Activated T-helper 1 cell treated with anti-CD3 and anti-CD28 coated beads, Interleukin-12 subunit alpha, Interleukin-12 subunit beta, Interleukin-2, Interleukin-4 antibody, amounts not matched to agents 30 ng/mL and 10 ng/mL and 1 ng/mL, durations not matched to agents 14 hours and 24 hours and 36 hours (primary cell): ENCODE results near the gene TTLL12. TPM values are rescaled to one million over a fixed set of nuclear protein-coding genes. Genes with fewer than 3 reads are reported as not detected.

Experiments used
- DNase-seq: peaks from one replicate; pipeline ENCODE4 v3.0.0; 2021; ENCODE audit warnings: low spot score
- H3K27ac Mint-ChIP-seq: one replicate; pipeline ENCODE4 v1.8.0; 2021; ENCODE audit warnings: mild to moderate bottlenecking, mixed read lengths
- H3K27me3 Mint-ChIP-seq: one replicate; pipeline ENCODE4 v1.8.0; 2022; ENCODE audit warnings: mild to moderate bottlenecking, moderate library complexity, mixed read lengths; ENCODE audit not compliant: insufficient read depth
- H3K36me3 Mint-ChIP-seq: one replicate; pipeline ENCODE4 v1.8.0; 2021; ENCODE audit warnings: low read depth, mixed read lengths
- H3K4me1 Mint-ChIP-seq: one replicate; pipeline ENCODE4 v1.8.0; 2021; ENCODE audit warnings: low read depth, mixed read lengths
- H3K4me3 Mint-ChIP-seq: one replicate; pipeline ENCODE4 v1.8.0; 2021; ENCODE audit warnings: mild to moderate bottlenecking, moderate library complexity, mixed read lengths
- H3K9me3 Mint-ChIP-seq: one replicate; pipeline ENCODE4 v1.8.0; 2021; ENCODE audit warnings: mixed read lengths
- intact Hi-C: fragments of 100-400 bp; cut with micrococcal nuclease; formaldehyde crosslinking; loops from one replicate; pipeline ENCODE4 v1.15.1; 2024
- total RNA-seq: library from RNA; stranded (reverse); gene quantifications from 2 replicates; pipeline ENCODE4 v1.2.3, GENCODE V29; 2022

The TTLL12 gene
- total RNA-seq, 1 donor from 2014 or later = 105 TPM

DNA sequence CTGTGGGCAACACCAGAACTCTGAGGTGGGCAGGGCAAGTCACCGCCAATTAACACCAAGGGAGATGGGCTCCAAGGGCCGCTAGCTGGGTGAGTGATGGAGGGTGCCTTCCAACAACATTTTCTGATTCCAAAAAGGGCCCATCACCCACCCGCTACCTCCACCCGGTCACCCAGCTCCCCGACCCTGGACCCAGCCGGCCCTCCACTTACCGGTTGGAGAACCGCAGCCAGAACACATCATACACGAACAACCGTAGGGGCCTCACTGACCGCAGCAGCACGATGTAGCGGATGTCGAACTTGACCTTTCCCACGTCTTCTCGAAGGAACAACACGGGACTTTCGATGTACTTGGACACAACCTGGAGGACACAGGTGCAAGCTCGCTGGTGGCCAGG lies 14.7 kb downstream of the TTLL12 start:
- Mint-ChIP-seq H3K4me1 (no peaks in the 10 kb centered on the region), H3K9me3 (no peaks in the 10 kb centered on the region), H3K27ac (no peak overlapping the region), H3K36me3 (peaks cover 18% of the 10 kb centered on the region), H3K4me3 (no peak overlapping the region), H3K27me3 (no peaks in the 10 kb centered on the region)
- intact Hi-C loops = no loop called here
- DNase-seq = no peak

DNA sequence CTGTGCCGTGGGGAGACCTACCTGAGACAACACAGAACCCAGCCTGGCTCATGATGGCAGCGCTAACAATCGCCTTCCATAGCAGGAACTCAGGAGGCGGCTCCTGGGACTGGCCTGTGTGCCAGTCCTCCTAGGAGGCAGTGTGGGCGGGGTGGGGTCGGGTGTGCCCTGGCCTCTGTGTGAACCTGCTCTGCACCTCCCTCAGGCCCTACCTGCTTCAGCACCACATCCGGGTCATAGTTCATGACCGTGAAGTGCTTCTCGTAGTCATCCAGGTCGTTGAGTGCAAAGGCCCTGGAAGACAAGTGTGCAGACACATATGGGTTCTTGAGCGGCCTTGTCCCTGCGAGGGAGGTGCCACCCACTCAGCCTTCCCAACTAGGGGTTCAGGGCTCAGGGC lies 15.3 kb downstream of the TTLL12 start:
- H3K4me3 Mint-ChIP-seq = no peak overlapping the region
- no peak for DNase-seq
- no peaks in the 10 kb centered on the region for H3K27me3 Mint-ChIP-seq
- H3K9me3 Mint-ChIP-seq = no peaks in the 10 kb centered on the region
- H3K4me1 Mint-ChIP-seq = no peaks in the 10 kb centered on the region
- no peak overlapping the region for H3K27ac Mint-ChIP-seq
- peaks cover 18% of the 10 kb centered on the region for H3K36me3 Mint-ChIP-seq
- intact Hi-C loops = no loop called here

DNA sequence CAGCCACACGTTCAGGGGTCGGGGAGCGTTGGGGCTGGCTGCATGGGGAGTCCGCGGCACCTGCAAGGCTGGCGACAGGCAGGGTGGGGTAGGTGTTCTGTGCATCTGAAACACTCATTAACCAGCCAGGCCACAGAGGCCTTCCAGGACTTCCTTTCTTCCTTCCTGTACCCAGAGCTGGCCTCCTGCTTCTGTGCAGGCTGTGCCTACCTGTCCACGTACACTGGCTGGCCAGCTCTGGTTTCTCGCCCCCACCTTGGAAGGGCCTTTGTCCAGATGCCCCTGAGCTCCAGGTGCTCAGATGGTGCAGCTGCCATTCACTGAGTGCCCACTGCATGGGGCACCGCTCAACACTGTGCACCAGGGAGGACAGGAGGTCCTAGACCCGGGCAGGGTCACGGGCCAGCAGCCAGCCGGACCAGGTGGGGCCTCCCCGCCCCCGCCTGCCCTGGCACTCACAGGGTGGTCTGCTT lies 15.9 kb downstream of the TTLL12 start:
- DNase-seq = no peak
- Mint-ChIP-seq H3K36me3 (peaks cover 16% of the 10 kb centered on the region), H3K27ac (no peak overlapping the region), H3K27me3 (no peaks in the 10 kb centered on the region), H3K4me3 (no peak overlapping the region), H3K9me3 (no peaks in the 10 kb centered on the region), H3K4me1 (no peaks in the 10 kb centered on the region)
- intact Hi-C loops = no loop called here

DNA sequence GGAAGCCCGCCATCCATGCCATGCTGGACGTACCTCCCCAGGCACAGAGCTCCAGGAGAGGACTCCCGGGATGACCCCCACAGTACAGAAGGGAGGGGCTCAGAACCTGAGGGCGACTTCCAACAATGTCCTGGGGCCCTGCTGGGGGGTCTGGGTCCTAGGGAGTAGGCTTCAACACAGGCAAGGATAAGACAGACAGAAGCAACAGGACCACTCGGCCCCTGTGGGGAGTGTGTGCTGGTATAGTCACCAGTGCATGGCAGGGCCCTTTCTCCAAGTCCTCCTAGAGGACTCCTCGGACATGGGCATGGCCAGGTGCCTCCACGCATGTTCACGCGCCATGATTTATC lies 16.8 kb downstream of the TTLL12 start:
- H3K27ac Mint-ChIP-seq = no peak overlapping the region
- no peaks in the 10 kb centered on the region for H3K27me3 Mint-ChIP-seq
- intact Hi-C loops = no loop called here
- no peaks in the 10 kb centered on the region for H3K4me1 Mint-ChIP-seq
- no peak overlapping the region for H3K4me3 Mint-ChIP-seq
- DNase-seq = no peak
- peaks cover 15% of the 10 kb centered on the region for H3K36me3 Mint-ChIP-seq
- H3K9me3 Mint-ChIP-seq = no peaks in the 10 kb centered on the region

DNA sequence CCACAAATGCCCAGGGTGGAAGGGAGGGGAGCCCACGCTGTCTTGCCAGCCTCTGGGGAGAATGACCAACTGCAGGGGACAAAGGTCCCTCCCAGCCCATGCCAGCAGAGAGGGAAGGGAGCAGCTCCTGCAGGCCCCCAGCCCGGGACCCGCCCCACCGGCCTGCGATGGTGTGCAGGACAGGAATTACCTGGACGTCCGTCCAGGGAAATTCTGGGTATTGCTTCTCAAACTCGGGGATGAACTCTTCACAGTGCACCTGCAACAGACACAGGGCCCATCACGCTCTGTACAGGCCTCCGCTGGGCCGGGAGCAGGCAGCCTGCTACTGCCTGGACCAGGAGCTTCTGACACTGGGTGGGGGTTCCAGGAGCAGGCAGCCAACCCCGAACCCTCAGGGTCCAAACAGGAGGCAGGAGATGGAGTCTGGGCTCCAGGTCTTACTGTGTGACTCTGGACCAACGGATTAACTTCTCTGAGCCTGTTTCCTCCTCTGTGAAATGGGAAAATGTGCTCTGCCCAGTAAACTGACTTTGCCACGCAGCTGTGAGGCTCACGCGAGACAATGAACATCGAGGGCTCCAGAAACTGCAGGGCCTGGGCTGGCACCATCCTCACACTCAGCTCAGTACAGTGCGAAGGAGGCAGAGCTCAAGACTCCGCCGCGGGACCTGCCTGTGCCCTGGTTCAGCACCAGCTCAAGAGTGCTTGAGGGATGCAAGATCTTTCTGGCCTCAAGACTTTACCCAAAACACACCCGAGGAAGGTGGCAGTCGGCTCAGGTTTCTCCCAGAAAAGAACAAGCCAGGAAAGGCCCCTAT lies 17.4 kb downstream of the TTLL12 start:
- no peak for DNase-seq
- intact Hi-C loops = no loop called here
- Mint-ChIP-seq H3K27ac (no peak overlapping the region), H3K27me3 (no peaks in the 10 kb centered on the region), H3K4me3 (no peak overlapping the region), H3K36me3 (peaks cover 15% of the 10 kb centered on the region), H3K4me1 (no peaks in the 10 kb centered on the region), H3K9me3 (no peaks in the 10 kb centered on the region)

DNA sequence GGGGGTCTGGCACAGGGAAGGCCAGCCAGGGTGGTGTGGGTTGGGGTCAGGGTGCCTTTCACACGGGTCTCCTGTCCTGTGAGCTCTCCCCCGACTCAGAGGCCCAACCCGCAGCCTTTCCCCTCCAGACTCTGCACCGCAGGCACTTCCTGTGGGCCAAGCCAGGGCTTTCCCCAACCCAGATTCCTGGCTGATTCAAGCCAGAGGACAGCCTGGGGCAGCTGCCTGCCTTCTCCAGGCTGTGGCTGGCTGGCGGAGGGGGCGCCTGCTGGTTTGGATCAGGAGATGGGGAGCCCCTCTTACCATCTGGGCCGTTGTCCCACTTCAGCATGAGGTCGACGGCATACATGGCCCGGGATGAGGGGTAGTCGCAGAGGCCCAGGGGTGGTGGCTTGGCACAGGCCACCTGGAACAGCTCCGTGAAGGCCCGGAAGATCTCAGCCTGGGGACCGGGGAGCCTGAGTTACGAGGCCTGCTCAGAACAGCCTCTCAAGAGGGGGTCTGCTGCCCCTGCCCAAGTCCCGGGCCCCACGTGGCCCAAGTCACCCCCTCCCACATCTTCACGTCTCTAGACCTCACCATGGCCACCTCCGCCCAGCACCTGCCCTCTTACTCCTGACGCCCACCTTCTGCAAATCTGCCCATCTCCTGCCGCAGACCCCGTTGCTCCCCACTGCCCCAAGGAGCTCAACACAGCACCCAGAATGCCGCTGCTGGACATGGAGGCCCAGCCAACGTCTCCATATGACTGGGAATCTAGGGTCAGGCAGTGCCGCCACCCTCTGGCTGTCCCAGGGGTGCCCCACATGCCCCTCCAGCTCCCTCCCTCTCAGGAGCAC lies 18.2 kb downstream of the TTLL12 start:
- H3K27ac Mint-ChIP-seq = no peak overlapping the region
- H3K27me3 Mint-ChIP-seq = no peaks in the 10 kb centered on the region
- no peaks in the 10 kb centered on the region for H3K4me1 Mint-ChIP-seq
- no peaks in the 10 kb centered on the region for H3K9me3 Mint-ChIP-seq
- DNase-seq = no peak
- no peak overlapping the region for H3K4me3 Mint-ChIP-seq
- H3K36me3 Mint-ChIP-seq = peaks cover 15% of the 10 kb centered on the region
- intact Hi-C loops = no loop called here

DNA sequence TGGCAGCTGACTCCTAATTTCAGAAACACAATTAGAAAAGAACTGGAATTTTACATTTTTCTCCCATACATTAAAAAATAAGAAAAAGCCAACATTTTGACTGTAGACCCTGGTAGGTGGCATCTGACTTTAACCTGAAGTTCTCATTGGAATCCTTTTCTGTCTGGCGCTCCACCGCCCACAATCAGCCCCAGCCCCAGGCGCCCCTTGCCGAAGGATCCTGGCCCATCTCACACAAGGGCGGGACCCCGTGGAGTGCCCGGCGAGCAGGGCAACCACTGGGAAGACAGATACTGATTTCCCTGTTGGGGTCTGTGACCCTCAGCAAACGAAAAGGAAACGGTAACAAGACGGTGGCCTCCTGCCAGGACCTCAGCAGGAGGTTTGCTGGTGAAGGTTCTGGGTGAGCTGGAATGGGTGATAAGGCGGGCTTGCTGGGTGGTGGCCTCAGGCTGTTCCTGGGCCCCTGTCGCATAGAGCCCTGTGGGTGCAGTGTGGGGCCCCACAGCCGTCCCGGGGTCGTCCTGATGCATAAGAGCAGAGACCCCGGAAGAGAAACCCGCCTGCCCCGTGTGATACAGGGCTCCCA lies 19.8 kb downstream of the TTLL12 start:
- Mint-ChIP-seq H3K27ac (no peak overlapping the region), H3K27me3 (no peaks in the 10 kb centered on the region)

DNA sequence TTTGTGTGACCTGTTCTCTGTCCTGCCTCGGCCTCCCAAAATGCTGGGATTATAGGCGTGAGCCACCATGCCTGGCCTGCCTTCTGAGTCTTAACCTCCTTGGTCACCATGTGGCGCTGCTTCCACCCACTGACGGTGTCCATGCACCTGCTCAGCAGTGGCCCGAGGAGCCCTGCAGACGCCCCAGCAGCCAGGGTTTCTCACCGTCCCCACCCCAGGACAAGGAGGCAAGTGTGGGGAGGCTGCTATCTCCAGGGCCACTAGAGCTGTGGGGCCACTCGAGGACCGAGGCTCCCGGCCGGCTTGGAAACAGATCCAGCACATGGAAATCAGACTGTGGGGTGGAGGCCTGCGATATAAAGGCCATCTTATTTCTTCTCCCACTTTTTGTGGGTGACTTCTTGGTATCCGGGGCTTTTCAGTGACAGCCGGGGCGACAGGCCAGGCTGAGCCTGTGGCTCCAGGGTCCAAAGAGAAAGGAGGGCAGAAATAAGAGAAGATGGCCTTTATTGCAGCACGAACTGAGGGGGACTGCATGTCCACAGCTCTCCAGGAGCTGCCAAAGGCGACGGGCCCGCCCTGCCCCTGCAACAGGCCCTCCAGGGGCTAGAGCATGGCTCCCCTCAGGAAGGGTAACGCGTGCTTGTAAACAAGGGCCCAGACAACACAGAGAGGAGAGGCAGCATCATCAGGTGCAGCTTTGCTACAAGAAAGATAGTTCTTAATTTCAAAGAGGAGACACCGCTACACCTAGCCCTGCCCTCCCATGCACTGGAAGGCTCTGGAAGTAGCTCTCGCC lies 20.6 kb downstream of the TTLL12 start:
- Mint-ChIP-seq H3K27me3 (no peaks in the 10 kb centered on the region), H3K27ac (no peak overlapping the region), H3K4me1 (no peaks in the 10 kb centered on the region), H3K36me3 (peaks cover 8% of the 10 kb centered on the region), H3K4me3 (no peak overlapping the region), H3K9me3 (no peaks in the 10 kb centered on the region)
- intact Hi-C loops = no loop called here
- DNase-seq = no peak

More for the DNA sequence above, 19.8 kb downstream of the TTLL12 start:
- Mint-ChIP-seq H3K4me1 (no peaks in the 10 kb centered on the region), H3K9me3 (no peaks in the 10 kb centered on the region), H3K36me3 (peaks cover 8% of the 10 kb centered on the region), H3K4me3 (no peak overlapping the region)
- no peak for DNase-seq
- intact Hi-C loops = no loop called here

DNA sequence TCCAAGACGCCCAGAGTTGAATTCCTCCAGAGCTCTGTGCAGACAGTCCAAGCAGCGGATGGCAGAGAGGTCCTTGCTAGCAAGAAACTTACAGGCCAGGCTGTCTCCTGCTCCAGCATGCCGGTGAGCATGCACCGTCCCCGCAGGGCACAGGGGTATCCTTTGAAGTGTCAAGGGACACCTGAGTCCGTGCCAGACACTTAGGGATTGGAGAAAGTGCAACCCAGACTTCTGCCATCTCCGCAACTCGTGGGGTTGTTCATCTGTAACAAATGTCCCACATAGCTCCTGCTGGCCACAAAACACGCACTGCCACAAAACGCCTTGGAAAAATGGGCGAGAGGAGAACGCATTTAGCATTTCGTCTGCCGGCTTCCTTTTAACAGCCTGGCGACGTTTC lies 22.3 kb downstream of the TTLL12 start:
- Mint-ChIP-seq H3K4me3 (no peak overlapping the region), H3K27ac (no peak overlapping the region), H3K27me3 (no peaks in the 10 kb centered on the region), H3K9me3 (no peaks in the 10 kb centered on the region), H3K36me3 (peaks cover 6% of the 10 kb centered on the region), H3K4me1 (no peaks in the 10 kb centered on the region)
- no peak for DNase-seq
- intact Hi-C loops = no loop called here

DNA sequence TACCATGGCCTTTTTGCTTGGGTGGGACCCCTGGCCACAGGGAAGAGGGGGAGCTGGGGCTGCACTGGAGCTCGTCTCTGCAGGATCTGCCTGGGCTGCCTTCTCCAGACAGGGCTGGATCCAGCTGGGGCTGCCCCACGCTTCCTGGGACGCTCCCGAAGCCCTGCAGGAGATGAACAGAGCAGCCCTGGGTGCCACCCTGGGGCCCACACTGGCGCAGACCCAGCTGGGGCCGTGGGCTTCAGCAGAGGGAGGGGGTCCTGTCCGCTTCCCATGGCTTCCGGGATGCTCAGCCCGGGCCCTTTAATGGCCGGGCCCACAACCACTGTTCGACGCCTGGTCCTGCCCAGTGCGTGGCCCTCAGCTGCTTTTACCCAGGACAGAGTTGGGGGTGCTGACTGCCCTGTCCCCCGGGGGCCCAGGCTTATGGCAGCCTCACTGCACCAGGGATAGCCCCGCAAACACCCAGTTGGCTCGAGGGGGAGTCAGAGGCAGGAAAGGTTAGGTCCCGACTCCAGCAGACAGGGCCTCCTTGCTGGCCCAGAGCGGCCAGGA lies 23.6 kb downstream of the TTLL12 start:
- intact Hi-C loops = no loop called here
- no peak overlapping the region for H3K27ac Mint-ChIP-seq
- no peaks in the 10 kb centered on the region for H3K4me1 Mint-ChIP-seq
- DNase-seq = no peak
- peaks cover 3% of the 10 kb centered on the region for H3K36me3 Mint-ChIP-seq
- H3K4me3 Mint-ChIP-seq = no peak overlapping the region
- no peaks in the 10 kb centered on the region for H3K27me3 Mint-ChIP-seq
- no peaks in the 10 kb centered on the region for H3K9me3 Mint-ChIP-seq

DNA sequence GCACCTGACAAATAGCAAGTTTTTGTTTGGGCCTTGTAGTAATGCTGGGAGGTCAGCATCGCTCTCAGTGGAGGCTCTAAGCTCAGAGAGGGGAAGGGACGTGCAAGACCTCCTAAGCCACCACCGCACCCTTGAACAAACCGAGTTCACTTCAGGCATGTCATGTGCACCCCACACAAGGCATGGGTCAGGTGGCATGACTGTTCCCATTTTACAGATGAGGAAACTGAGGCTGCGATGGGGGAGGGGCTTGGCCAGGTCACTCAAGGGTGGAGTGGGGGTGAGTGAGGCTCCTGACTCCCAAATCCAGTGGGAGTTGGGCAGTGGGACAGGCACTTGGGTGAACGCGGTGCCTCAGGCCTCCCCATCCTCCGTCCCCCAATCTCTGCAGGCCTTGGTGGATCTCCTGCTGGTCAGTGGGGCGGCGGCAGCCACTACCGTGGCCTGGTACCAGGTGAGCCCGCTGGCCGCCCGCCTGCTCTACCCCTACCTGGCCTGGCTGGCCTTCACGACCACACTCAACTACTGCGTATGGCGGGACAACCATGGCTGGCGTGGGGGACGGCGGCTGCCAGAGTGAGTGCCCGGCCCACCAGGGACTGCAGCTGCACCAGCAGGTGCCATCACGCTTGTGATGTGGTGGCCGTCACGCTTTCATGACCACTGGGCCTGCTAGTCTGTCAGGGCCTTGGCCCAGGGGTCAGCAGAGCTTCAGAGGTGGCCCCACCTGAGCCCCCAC lies 24.4 kb downstream of the TTLL12 start:
- Mint-ChIP-seq H3K27me3 (no peaks in the 10 kb centered on the region), H3K4me3 (no peak overlapping the region), H3K36me3 (peaks cover 3% of the 10 kb centered on the region), H3K4me1 (no peaks in the 10 kb centered on the region), H3K9me3 (no peaks in the 10 kb centered on the region), H3K27ac (no peak overlapping the region)
- no peak for DNase-seq
- intact Hi-C loops = no loop called here
